HG02678 (cell line): ENCODE data around the gene GJA9.
A peak's percentile ranks its signal among the peaks of the same experiment; 100 is the strongest.
"Not testable (repeated sequence)": the region's sequence is repeated elsewhere in the genome, so short reads cannot be mapped to it uniquely, and the experiment has no call there.

Source experiments
- ATAC-seq: cut with Tn5 transposase; IDR thresholded peaks from one replicate; pipeline ENCODE4 v1.9.1; 2021; ENCODE audit warnings: mild to moderate bottlenecking, moderate library complexity; ENCODE audit not compliant: unreplicated experiment

Gene GJA9

GRCh38 chr1:38875811-38876210, 5.6 kb downstream of the GJA9 start:
- ATAC-seq = no peak

GRCh38 chr1:38873027-38873969, 8.1 kb downstream of the GJA9 start, which contains the start of gene MYCBP:
Gene MYCBP, minus strand, starts transcription at chr1:38873348. Its CDS starts 43 bp downstream, at chr1:38873305.
- ATAC-seq = peak; percentile 98

DNA sequence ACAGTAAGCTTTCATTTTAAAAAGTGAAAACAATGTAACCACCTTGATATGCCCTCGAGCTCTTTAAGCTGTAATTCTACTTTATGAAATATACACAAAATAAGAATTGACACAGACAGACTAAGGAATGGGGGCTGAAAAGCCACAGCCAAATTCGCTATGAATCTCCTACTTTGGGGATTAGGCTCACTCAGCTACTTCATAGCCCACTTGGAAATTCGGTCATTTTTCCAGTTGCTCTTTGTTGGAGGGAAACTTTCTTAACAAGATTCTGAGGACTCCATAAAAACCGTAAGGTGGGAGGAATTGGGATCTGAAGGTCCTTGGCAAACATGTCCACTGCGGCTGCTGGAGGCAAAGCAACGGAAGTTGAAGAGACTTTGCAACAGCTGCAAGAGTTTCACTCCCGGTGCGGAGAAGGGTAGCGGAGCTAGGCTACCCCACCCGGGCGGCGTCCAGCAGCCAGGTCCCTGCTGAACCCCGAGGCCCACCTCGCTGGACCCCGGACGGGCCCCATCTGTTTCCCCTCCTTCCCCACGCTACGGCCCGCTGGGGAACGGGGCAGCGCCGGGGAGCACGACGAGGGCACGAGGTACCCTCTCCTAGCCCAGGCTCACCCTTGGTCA, 8.9 kb downstream of the GJA9 start:
- ATAC-seq = peak; percentile 20

- no peak for ATAC-seq
Measured at GRCh38 chr1:38870996-38871395, 10.4 kb downstream of the GJA9 start.

DNA sequence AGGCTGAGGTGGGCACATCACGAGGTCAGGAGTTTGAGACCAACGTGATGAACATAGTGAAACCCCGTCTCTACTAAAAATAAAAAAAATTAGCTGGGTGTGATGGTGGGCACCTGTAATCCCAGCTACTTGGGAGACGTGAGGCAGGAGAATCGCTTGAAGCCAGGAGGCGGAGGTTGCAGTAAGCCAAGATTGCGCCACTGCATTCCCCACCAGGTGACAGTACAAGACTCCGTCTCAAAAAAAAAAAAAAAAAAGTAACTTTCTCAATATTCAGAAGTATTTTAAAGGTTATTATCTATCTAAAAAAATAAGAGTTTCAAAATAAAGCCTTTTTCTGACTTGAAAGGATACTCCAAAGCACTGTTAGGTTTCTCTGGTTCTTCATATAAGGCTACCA, 14.2 kb downstream of the GJA9 start:
- no peak for ATAC-seq

- no peak for ATAC-seq
Measured at GRCh38 chr1:38865112-38865715, 16.2 kb downstream of the GJA9 start.

DNA sequence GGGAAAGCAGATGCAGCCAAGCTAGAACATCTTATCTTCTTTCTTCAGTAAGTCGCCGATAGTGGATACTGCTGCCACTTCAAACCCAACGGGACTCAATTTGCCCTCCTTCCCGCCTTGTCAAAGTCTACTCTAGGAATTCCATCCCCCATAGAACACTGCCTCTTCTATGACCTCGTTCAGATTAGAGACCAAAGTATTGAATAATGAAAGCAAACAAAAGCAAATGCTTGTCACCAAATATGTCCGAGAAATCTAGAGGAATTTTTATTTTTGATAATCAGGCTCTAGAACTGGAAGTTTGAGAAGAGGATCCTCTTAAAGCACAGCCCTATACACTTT, 21.0 kb downstream of the GJA9 start:
- ATAC-seq = no peak

DNA sequence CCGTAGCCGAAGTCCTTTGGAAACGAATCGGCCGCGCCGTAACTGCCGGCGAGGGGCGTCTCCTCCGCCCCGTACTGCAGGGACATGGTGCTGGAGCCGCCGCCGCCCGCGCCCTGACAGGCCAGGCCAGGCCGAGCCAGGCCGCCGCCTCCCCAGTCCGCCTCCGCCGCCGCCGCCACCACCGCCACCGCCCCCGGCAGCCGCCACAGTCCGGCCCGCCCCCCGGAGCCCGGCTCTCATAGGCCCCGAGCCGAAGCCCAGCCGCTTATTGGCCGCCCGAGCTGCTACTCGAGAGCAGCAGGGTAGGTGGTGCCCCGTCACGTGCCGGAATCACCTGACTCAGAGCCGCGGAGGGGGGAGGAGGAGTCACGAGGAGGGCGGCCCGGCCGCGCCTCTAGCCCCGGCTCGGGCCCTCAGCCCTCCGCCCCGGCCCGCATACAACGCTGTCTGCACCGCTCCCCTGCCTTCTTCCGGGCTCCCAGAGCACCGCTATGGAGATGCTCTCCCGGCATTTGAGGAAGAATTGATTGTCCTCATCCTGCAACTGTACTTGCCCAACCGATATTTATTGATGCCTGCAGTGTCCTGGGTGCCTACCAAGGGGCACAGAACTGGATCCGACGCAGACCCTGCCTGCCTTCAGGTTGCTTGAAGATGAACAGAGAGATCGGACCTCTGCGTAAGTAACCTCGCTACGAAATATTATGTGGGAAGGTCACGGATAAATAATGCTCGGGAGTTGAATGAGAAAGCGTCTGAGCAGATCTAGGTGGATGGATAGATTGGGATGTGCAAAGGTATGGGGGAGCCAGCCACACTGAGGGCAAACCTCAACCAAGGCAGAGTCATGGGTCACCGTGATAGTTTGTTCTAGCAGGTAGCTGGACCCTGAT, 21.6 kb downstream of the GJA9 start, which contains the start of gene RRAGC:
RRAGC (minus strand) TSS at position 212 of the 893 bp plus-strand sequence; CDS start at position 86, 126 bp downstream.
- ATAC-seq = peak; percentile 95

GRCh38 chr1:38858833-38859560, 22.4 kb downstream of the GJA9 start:
- ATAC-seq = peak; percentile 32

- ATAC-seq = no peak
Measured at GRCh38 chr1:38852780-38853179, 28.6 kb downstream of the GJA9 start.

- ATAC-seq = no peak
Measured at GRCh38 chr1:38848071-38848470, 33.3 kb downstream of the GJA9 start.

DNA sequence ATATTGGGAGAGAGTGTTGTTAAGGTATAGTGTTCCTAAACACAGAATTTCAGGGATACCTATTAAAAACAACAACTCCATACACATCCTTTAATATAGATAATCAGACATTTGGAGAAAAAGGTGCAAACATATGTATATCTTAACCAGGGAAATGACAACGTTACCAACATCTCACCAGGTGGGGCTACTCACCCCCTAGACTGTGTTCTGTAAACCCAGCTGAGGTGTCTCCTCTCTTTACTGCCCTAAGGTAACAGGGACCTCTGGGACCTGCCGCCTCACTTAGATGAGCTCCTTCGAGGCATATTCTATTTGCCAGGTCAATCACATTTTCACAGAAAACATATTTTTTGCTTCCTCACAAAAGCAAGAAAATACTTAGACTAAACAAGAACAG, 35.2 kb downstream of the GJA9 start:
- no peak for ATAC-seq

DNA sequence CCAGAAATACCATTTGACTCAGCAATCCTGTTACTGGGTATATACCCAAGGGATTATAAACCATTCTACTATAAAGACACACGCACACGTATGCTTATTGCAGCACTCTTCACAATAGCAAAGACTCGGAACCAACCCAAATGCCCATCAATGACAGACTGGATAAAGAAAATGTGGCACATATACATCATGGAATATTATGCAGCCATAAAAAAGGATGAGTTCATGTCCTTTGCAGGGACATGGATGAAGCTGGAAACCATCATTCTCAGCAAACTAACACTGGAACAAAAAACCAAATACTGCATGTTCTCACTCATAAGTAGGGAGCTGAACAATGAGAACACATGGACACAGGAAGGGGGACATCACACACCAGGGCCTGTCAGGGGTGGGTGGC, 36.3 kb downstream of the GJA9 start:
- ATAC-seq = not testable (repeated sequence)

DNA sequence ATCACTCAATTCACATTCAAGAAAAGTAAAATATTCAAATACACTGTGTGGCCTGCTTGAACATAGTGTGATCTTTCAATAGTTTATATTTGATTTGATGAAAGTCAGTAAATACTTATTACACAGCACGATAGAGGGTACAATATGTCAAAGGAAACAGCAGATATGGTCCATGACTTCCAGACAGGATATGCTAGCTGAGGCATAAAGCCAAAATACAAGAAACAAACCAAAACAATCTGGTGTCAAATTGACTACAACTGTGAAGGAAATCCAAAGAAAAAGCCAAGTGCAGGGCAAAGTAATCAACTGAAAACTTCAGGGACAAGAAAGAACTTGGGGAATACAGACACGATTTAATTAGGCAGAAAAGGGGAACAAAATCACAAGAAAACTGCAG, 41.1 kb downstream of the GJA9 start:
- ATAC-seq = no peak

- no peak for ATAC-seq
Measured at GRCh38 chr1:38839363-38839762, 42.0 kb downstream of the GJA9 start.

GRCh38 chr1:38836316-38836715, 45.1 kb downstream of the GJA9 start:
- ATAC-seq = not testable (repeated sequence)

DNA sequence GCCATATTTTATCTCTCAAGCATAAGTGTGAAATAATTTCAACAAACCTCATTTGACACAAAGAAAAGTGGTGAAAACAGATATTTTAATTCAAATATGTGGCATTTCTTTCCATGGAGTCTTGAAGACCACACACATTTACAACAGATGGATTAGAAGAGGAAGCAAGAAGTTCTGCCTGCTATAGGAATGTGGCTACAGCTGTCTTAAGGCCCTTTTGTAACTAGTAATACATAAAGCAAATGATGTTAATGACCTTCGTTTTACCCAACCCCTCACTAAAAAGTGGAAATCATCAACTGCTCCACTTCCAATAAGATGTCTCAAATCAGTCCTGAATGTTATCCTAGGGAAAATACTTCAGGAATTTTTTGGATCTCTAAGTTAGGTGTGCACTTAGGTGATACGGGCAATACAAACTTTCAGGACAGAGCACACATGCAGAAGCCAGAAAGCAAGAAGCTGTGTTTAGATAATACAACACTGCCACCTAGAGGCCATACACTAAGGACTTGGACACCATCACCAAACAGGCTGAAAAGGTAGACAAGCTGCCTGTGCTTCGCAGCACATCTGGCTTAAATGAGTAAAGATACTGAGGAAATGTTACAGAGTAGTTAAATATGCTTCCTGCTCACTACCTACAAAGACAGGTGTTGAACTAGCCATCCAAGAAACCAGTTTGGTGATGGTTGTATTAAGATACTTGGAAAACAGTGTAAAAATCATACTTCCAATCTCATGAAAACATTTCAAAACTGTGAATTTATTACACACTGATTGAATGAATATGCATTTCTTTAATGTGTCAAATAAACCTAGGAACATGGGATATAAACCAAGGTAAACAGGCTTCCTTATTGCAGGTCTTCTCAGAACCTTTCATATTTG, 46.2 kb downstream of the GJA9 start:
- peak; percentile 64 for ATAC-seq

DNA sequence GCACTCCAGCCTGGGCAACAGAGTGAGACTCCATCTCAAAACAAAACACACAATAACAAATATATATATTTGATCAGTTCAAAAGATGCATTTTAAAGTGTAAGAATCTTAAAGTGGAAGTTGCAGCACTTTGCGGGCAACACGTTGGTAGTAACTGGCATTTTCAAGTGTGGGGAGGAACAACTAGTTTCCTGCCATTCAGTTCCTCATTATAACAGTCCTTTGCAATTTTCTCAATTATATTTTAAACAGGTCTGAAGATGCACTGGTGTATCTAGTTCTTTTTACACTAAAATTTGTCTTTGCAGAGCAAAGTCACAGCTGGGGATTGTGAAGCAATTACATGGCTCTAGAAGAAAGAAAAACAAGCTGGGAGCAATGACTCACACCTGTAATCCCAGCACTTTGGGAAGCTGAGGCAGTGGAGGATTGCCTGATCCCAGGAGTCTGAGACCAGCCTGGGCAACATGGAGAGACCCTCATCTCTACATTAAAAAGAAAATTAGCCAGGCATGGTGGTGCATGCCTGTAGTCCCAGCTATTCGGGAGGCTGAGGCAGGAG, 47.1 kb downstream of the GJA9 start:
- ATAC-seq = no peak

DNA sequence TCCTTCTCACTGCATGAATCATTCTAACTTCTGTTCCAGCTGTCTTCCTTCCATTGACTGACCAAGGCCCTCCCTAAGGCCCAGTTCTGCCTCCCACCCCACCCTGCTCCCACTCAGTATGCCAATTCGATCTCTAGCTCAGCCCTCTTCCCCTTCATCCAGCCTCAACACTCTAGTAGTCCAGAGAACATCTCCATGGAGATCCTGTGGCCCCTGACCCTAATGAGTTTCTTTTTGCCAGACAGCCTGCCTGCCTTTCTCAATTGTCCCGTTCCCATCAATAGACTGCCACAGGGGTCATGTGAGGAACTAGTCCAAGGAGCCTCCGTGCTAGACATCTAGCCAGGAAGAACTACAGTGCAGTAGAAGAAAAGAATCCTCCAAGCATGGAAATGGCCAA, 48.2 kb downstream of the GJA9 start:
- ATAC-seq = no peak
